Ishikawa (cell line): ENCODE measurements around the gene DOCK3.

ENCODE experiments used
- CEBPB ChIP-seq: IDR thresholded peaks from 2 replicates; pipeline ENCODE4 v1.6.1; 2012
- CREB1 ChIP-seq: IDR thresholded peaks from 2 replicates; pipeline ENCODE4 v1.6.1; 2012; ENCODE audit warnings: low read depth
- EGR1 ChIP-seq: IDR thresholded peaks from 2 replicates; pipeline ENCODE4 v1.6.1; 2012
- EP300 ChIP-seq: IDR thresholded peaks from 2 replicates; pipeline ENCODE4 v1.6.1; 2012; ENCODE audit warnings: borderline replicate concordance
- FOXM1 ChIP-seq: IDR thresholded peaks from 2 replicates; pipeline ENCODE4 v1.6.1; 2012; ENCODE audit warnings: low read depth, borderline replicate concordance
- NFIC ChIP-seq: IDR thresholded peaks from 2 replicates; pipeline ENCODE4 v1.6.1; 2012
- RAD21 ChIP-seq: IDR thresholded peaks from 2 replicates; pipeline ENCODE4 v1.6.1; 2012; ENCODE audit warnings: low read depth
- TAF1 ChIP-seq: IDR thresholded peaks from 2 replicates; pipeline ENCODE4 v1.6.1; 2012; ENCODE audit warnings: low read depth, mild to moderate bottlenecking
- TCF12 ChIP-seq: IDR thresholded peaks from 2 replicates; pipeline ENCODE4 v1.6.1; 2012; ENCODE audit warnings: low read depth
- TEAD4 ChIP-seq: IDR thresholded peaks from 2 replicates; pipeline ENCODE4 v1.6.1; 2012
- YY1 ChIP-seq: IDR thresholded peaks from 2 replicates; pipeline ENCODE4 v1.6.1; 2012; ENCODE audit warnings: low read depth
- ZBTB7A ChIP-seq: IDR thresholded peaks from 2 replicates; pipeline ENCODE4 v1.6.1; 2012; ENCODE audit warnings: low read depth
- TF ChIP-seq, protein P1 (sequence below): IDR thresholded peaks from 2 replicates; pipeline ENCODE4 v1.6.1; 2012
- TF ChIP-seq, protein P2 (sequence below): IDR thresholded peaks from 2 replicates; pipeline ENCODE4 v1.6.1; 2012; ENCODE audit warnings: low read depth, mild to moderate bottlenecking
- TF ChIP-seq, protein P3 (sequence below): IDR thresholded peaks from 2 replicates; pipeline ENCODE4 v1.6.1; 2012

Gene DOCK3

DNA sequence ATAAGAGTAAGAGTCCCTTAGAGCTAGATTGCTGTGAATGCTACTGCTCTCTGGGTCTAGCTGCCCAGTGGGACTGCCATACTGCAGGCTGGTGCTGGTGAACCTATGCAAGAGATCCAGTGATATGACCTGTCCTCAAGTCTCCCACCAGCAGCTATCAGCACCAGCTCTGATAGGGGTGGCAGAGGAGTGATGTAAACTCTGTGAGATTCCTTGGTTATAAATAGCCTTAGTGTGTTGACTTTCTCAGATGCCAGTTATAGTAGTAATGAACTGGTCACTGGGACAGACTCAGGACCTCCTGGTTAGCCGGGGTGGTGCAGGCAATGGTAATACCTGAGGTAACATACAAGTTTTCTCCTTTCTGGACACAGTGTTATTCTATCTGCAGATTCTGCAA, 515.5 kb downstream of the DOCK3 start:
- TF ChIP-seq, protein P1, sequence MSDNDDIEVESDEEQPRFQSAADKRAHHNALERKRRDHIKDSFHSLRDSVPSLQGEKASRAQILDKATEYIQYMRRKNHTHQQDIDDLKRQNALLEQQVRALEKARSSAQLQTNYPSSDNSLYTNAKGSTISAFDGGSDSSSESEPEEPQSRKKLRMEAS: no peak
- TF ChIP-seq CREB1: no peak
- TF ChIP-seq TEAD4: no peak
- TF ChIP-seq EP300: no peak
- no peak for TF ChIP-seq EGR1
- no peak for TF ChIP-seq NFIC
- TF ChIP-seq FOXM1: no peak
- no peak for TF ChIP-seq RAD21
- no peak for TF ChIP-seq YY1
- no peak for TF ChIP-seq ZBTB7A
- TF ChIP-seq, protein P2, sequence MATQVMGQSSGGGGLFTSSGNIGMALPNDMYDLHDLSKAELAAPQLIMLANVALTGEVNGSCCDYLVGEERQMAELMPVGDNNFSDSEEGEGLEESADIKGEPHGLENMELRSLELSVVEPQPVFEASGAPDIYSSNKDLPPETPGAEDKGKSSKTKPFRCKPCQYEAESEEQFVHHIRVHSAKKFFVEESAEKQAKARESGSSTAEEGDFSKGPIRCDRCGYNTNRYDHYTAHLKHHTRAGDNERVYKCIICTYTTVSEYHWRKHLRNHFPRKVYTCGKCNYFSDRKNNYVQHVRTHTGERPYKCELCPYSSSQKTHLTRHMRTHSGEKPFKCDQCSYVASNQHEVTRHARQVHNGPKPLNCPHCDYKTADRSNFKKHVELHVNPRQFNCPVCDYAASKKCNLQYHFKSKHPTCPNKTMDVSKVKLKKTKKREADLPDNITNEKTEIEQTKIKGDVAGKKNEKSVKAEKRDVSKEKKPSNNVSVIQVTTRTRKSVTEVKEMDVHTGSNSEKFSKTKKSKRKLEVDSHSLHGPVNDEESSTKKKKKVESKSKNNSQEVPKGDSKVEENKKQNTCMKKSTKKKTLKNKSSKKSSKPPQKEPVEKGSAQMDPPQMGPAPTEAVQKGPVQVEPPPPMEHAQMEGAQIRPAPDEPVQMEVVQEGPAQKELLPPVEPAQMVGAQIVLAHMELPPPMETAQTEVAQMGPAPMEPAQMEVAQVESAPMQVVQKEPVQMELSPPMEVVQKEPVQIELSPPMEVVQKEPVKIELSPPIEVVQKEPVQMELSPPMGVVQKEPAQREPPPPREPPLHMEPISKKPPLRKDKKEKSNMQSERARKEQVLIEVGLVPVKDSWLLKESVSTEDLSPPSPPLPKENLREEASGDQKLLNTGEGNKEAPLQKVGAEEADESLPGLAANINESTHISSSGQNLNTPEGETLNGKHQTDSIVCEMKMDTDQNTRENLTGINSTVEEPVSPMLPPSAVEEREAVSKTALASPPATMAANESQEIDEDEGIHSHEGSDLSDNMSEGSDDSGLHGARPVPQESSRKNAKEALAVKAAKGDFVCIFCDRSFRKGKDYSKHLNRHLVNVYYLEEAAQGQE: no peak
- no peak for TF ChIP-seq CEBPB

DNA sequence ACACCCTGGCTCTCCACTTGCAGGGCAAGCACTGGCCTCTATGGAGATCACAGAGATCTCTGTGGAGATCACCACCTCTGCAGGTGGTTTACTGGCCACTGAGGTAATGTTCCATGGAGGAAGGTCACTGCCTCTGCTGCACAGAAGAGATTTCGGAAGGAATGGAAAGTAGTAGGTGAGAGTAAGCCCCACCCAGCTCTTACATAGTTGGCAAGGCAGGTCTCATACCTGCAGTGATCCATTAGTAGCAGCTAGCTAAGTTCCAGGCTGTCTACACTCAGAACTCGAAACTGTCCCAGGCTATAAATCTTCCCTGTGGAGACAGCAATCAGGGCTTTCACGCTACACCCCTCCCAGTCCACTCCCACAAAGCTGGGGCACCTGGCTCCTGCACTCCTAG, 516.1 kb downstream of the DOCK3 start:
- no peak for TF ChIP-seq ZBTB7A
- no peak for TF ChIP-seq TAF1
- TF ChIP-seq RAD21: no peak
- TF ChIP-seq, protein P2: no peak
- TF ChIP-seq EP300: no peak
- no peak for TF ChIP-seq TEAD4

DNA sequence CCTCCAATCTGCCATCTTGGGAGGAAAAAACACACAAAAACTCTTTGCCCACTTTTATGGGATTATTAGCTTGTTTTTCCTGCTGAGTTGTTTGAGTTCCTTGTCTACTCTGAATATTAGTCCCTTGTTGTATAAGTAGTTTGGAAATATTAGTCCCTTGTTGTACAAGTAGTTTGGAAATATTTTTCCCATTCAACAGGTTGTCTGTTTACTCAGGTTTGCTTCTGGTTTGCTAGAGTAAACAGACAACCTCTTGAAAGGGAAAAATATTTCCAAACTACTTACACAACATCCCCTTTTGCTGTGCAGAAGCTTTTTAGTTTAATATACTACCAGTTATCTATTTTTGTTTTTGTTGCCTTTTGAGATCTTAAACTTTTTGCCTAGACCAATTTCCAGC, 517.0 kb downstream of the DOCK3 start:
- no peak for TF ChIP-seq TCF12
- no peak for TF ChIP-seq YY1
- TF ChIP-seq FOXM1: no peak
- no peak for TF ChIP-seq CEBPB
- no peak for TF ChIP-seq CREB1
- no peak for TF ChIP-seq EP300
- TF ChIP-seq, protein P1: no peak
- no peak for TF ChIP-seq TAF1

DNA sequence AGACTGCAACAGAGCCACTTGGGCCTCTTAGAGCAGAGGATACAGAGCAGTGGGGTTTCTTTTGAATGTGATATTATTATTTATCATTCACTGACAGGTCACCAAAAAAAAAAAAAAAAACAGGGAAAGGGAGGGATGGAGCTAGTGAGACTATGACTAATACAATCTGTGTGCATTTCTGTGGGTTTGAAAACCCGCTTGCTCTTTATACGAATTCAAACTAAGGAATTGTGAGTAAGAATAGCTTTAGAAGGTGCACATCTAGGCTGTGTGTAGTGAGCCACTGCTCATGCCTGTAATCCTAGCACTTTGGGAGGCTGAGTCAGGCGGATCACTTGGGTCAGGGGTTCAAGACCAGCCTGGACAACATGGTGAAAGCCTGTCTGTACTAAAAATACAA, 523.8 kb downstream of the DOCK3 start:
- TF ChIP-seq EGR1 (no peak), TEAD4 (no peak), EP300 (no peak), ZBTB7A (no peak), NFIC (no peak), YY1 (no peak), CEBPB (no peak), TAF1 (no peak)
- TF ChIP-seq, protein P1: no peak
- TF ChIP-seq, protein P3, sequence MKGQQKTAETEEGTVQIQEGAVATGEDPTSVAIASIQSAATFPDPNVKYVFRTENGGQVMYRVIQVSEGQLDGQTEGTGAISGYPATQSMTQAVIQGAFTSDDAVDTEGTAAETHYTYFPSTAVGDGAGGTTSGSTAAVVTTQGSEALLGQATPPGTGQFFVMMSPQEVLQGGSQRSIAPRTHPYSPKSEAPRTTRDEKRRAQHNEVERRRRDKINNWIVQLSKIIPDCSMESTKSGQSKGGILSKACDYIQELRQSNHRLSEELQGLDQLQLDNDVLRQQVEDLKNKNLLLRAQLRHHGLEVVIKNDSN: no peak
- TF ChIP-seq, protein P2: no peak

DNA sequence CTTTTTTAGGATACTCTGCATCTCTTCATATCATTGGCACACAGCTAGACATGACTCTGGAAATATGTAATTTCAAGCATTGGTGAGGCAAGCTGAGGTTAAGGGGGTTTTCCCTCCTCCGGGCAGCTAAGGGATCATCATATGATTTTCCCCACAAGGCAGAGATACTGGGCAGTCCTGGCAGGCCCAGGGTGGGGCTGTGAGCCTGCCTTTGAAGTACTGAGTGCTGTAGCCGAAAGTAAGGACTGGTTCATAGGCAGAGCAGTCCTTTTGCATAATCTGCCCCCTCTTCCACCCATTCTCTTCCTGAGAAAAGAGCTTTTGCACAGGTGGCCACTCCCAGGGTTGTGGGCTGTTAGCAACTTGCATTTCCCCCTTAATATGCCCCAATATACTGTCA, 541.6 kb downstream of the DOCK3 start:
- TF ChIP-seq EGR1: no peak
- TF ChIP-seq, protein P1: no peak
- TF ChIP-seq NFIC: no peak
- TF ChIP-seq EP300: no peak
- TF ChIP-seq RAD21: no peak
- no peak for TF ChIP-seq CEBPB
- no peak for TF ChIP-seq YY1
- TF ChIP-seq CREB1: no peak
- no peak for TF ChIP-seq FOXM1
- no peak for TF ChIP-seq TAF1
- TF ChIP-seq, protein P3: no peak
- no peak for TF ChIP-seq TEAD4
- TF ChIP-seq TCF12: no peak
